ENCODE data around the gene UPF3A.

Gene UPF3A

DNA sequence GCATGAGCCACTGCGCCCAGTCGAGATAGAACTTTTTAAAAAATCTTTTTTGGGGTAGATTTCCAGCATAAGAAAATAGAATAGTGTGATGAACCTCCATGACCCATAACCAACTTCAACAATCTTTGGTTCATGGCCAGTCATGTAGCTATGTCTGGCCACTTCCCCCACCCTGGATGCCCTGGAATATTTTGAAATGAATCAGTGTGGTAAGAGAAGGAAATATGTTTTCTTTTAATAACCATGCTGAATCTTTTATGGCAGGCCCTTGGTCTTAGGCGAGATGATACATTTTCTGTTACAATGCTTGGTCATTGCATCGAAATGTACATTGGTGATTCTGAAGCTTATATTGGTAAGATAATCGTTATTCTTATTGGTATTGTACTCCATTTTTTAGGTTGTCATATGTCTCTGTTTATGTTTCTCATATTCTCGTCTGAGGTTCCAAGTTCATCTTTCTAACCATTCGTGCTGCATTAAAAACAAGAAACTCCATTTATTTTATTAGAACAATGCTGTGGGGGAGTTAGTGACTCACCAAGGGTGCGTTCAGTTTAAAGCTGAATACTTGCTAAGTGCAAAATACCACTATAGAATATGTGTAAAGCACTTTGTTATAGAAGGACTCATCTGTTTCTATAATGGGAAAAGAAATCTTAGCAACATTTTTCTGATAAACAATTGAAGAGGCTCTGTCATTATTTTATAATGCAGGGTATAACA is 16.4 kb upstream of the UPF3A start:
- DNase-seq = no peak

DNA sequence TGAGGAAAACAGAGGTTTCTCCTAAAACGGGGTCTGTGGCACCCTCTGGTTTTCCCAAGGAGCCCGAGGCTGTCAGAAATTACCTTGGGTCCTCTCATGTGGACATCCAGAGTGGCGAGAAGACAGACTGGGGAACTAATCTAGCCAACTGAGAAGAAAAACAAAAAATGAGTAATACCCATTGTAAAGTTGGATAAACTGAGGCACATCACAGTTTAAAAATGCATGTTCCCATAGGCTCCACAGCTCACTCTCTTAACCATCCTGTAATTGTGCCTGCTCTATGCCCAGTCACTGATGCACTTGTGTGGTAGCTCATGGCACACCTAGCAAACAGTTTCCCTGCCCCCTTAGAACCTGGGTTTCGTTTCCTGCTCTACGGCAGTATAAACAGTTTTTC is 15.2 kb upstream of the UPF3A start:
- no peak for DNase-seq

DNA sequence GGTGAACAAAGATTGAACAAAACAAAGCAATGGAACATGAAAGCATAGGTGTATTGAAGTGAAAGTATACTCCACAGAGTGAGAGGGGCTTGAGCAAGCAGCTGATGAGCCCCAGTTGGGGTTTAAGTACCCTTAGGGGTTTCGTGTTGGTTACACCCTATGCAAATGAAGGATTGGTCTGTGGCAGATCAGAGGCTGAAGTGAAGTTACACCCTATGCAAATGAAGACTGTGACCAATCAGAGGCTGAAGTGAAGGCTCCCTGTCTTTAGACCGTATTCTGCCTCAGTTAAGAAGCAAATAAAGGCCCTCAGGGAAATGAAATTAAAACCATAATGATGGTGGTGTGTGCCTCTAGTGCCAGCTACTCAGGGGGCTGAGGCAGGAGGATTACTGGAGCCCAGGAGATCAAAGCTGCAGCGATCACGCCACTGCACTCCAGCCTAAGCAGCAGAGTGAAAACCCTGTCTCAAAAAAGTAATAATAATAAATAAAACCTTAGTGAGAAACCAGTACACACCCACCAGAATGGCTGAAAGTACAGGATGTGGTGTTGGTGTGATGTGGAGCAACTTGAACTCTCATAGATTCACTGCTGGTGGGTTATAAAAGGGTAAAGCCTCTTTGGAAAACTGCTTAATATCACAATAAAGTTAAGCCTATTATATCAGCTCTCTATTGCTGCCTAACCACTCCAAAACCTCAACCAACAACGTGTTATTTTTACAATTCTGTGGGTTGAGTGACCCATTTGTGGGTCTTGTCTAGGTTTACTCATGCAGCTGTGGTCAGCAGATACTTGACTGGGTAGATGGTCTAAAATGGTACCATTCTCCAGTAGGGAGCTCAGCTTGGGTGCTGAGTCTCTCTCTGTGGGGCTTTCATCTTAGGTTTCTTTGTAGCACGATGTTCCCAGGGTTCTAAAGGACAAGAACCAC is 12.8 kb upstream of the UPF3A start:
- DNase-seq = peak; percentile 69

DNA sequence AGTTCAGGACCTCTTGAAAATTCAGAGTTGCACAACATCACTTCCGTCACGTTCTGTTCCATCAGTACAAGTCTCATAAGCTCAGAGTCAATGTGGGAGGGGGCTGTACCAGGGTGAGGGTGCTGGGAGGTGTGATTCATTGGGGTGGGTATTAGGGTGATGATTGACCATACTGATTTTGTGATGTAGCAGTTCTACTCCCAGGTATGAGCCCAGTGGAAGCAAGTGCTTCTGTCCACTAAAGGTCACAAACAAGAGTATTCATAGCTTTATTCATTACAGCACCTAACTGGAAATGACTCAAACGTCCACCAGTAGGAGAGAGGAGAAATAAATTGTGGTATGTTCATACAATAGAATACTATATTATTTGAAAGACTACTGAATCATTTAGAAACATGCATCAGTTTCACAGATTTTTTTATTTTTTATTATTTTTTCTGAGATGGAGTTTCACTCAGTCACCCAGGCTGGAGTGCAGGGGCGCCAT is 12.1 kb upstream of the UPF3A start:
- DNase-seq = no peak

DNA sequence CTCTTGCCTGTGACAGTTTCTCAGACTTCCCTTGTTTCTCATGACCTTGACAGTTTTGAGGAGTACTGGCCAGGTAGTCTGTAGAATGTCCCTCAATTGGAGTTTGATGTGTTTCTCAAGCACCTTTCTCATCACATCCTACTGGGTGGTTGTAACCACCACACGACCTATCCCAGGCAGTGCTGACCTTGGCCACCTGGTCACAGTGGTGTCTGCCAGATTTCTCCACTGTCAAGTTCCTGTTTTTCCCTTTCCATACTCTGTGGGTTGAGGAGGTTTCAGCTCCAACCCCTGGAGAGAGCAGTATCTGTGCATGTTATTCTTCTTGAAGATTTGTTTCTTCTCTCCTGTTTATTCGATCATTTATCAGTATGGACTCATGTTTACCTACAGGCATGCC is 8.4 kb upstream of the UPF3A start:
- DNase-seq = no peak

DNA sequence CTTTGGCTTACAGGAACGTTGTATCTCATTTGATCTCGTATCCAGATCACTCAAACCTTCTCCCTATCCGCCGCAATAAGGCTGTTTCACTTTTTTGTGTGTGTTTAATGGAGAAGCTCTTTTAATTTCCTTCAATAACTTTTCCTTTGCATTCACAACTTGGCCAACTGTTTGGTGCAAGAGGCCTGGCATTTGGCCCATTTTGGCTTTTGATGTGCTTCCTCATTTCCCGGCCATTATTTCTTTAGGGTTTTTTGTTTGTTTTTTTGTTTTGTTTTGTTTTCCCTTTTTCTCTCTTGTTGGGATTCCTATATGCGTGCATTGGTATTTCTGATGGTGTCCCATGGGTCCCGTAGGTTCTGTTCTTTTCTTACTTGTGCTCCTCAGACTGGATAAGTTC is 6.1 kb upstream of the UPF3A start:
- no peak for DNase-seq

DNA sequence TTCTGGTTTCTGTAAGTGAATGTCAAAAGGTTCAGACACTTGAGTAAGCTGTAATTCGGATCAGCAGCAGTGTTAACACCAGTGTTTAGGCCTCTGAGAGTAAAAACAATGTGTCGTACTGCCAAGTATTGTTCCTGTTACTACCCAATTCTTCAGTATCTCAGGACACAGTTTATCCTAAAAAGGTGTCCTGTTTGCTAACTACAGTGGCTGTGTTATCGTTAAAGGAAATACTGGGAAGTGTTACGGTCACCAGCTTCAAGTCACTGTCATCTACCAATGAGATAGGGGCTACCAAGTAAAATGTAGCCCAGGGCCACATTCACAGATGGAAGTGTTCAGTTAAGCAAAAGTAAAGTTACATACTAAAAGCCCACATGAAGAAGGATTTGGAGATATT is 2.3 kb upstream of the UPF3A start:
- DNase-seq = no peak

DNA sequence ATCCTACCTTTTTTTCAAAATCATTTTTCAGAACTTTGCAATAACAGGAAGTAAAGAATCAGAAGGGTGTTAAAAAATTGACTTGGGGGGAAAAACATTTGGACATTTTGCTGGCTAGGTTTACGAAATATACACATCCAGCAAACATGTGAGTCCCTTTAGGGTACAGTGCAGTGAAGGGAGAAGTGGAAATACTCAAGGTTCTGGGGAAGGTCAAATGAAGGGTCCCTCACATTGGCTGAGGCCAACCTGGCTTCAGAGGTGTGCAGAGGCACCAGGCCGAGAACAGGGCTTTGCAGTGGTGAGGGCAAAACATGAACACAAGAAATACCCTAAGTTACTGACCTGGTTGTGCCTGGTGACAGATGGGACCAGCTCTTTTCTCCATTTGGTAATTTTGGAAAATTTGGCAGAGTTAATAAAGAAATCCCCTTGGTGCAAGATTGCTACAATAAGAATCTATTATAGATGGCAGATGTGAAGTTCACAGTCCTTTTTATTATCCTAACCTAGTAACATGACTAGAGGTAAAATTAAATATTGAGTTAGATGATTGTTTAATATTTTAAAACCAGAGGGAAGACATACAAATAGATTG is 1.5 kb upstream of the UPF3A start:
- DNase-seq = no peak

DNA sequence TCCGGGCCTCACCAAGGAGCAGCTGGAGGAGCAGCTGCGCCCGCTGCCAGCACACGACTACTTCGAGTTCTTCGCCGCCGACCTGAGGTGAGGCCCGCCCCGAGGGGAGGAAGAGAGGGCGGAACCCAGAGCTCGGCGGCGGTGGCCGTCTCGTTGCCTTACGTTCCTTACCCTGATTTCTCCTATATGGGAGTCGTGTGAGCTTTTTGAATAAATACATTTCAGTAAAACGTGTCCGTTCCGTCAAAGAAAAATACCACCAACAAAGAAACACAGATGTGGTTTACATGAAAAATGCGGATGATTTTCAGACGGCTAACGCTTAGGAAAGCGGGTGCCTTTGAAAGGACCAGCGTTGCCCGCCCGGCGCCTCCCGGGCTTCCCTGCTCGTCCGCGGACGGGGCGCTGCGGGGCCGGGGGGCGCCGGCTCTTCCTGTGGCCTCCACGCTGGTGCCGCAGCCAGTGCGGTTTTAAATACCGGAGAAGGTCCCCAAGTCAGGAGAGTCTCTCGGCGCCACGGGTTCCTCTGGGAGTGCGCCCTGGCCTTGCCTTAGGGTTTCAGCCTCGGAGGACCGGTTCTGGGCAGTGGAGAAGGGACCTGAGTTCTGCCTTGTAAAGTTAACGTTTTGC is 755 bp downstream of the UPF3A start:
- DNase-seq = peak; percentile 69

DNA sequence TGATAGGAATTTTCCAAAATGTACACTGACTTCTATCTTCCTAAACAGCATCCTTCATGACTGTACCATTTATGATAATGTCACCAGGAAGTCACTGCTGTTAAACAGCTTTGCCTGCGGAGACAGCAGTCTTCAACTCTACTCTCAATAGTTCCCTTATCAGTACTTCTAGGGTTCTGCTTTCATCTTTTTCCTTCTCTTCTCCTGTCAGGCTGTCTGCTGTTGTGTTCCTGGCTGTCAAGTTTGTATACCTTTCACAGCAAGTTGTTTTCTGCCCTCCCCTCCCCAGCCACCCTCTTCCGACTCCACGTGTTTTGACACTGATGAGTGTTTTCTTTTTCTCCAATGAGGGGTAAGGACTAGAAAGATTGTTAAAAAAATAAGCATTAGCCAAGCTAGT is 2.2 kb downstream of the UPF3A start:
- DNase-seq = no peak

DNA sequence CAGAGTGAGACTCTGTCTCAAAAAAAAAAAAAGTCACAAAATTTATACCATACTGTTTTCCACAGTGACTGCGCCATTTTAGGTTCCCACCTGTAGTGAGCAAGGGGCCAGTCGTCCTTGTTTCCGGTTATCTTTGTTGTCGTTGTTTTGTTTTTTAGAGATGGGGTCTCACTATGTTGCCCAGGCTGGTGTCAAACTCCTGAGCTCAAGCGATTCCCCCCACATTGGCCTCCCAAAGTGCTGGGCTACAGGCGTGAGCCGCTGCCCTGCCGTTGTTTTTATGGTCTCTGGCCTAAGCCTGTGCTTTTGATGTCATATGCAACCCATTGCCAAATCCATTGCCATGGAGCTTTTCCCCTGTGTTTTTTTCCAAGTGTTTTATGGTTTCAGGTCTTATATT is 3.3 kb downstream of the UPF3A start:
- no peak for DNase-seq

DNA sequence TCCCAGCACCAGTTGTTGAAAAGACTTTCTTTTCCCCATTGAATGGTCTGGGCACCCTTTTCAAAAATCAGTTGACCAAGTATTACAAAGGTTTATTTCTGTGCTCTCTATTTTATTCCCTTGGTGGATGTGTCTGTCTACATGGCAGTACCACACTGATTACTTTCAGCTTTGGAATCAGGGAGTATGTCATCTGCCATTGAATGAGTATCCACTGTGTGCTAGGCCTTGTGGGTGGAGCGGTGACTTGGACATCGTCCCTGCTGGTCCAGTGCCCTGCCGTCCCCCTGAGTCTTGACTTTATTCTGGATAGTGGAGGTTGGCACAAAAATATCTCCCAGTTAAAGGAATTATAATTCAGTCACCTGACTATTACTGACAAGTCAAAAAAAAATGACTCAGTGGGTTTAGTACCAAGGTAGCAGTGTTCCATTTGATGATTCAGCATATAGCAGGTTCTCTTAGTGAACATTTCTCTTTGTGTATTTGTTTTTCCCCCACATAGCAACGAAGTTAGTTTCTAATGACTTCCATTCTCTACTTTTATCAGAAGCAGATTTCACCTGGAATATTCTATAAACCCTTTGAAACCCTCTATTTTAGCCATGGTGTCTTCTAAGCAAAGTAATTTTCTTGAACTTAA is 3.9 kb downstream of the UPF3A start:
- no peak for DNase-seq

DNA sequence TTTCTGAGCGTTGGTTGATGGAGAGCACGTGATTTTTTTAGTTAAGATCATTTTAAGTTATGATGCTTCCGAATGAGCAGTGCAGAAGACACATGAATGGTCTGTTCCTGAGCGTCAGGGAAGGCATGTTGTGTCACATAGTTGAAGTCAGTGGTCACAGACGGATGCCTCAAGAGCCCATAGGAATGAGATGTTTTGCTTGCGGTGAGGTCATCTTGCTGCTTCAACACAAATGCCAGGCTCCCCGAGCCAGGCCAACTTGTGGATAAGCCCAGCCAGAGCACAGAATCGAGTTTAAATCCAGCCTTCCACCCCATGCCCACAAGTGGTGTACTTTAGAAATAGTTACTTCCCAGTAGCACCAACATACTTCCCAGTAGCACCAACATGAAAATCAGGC is 5.4 kb downstream of the UPF3A start:
- DNase-seq = no peak

DNA sequence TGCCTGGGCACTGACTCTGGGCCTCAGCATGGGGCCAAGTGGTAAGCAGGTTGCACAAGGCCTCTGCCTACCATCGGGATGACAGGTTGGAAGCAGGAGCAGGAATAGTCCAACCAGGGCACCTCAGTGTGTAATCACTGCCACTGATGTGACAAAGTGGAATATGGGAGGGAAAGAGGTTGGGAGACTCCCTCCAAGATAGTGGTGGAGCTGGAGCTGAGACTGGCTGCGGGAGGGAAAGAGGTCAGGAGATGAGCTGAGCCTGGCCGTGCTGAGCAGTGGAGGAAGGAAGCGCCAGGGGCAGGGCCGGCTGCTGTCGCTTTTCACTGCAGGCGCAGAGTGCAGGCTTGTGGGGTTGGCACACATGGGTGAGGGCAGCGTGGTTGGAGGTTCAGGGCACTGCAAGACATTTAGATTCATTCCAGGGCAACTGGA is 6.8 kb downstream of the UPF3A start:
- no peak for DNase-seq

DNA sequence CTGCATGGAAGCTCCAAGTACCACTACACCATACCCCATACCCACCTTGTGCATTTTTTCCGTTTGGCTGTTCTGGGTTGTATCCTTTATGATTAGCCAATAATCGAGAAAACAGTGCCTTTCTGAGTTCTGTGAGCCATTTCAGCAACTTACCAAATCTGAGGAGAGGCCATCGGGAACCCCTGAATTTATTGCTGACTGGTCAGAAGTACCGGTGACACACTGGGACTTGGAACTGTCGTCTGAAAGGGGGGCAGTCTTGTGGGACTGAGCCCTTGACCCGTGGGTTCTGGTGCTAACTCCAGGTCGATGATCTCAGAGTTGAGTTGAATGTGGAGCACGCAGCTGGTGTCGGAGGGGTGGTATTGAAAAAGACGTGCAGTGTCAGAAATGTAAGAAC is 15.0 kb downstream of the UPF3A start:
- no peak for DNase-seq

DNA sequence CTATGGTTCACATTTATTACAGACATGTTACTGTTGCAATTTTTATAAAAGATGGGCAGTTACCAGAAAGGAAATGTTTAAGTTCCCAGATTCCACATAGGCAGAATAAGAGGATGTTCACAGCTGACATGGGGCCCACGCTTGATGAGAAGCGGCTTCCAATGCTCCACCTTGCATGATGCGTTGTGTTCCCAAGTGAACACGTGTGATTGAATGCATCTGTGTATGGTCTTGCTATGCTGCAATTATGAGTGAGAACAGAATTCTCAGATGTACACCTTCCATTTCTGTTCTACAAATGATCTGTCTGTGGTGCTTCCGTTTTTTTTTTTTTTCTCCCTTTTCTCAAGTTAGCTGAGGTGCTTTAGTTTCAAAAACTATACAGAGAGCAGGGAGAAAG is 15.5 kb downstream of the UPF3A start:
- no peak for DNase-seq

DNA sequence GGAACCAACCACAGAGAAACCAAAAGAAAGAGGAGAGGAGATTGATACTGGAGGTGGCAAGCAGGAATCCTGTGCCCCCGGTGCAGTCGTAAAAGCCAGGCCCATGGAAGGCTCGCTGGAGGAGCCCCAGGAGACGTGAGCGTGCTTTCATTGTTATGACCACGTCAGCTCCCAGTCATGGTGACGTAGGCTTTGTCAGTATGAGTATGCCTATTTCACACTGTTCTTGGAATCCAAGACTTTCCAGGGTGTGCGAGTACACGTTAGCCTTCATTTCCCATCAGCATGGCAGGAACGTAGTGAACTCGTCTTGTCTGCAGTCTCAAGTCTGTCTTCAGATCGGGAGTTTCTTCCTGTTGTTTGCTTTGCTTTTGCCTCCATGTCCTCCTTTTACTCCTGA is 17.5 kb downstream of the UPF3A start:
- no peak for DNase-seq

DNA sequence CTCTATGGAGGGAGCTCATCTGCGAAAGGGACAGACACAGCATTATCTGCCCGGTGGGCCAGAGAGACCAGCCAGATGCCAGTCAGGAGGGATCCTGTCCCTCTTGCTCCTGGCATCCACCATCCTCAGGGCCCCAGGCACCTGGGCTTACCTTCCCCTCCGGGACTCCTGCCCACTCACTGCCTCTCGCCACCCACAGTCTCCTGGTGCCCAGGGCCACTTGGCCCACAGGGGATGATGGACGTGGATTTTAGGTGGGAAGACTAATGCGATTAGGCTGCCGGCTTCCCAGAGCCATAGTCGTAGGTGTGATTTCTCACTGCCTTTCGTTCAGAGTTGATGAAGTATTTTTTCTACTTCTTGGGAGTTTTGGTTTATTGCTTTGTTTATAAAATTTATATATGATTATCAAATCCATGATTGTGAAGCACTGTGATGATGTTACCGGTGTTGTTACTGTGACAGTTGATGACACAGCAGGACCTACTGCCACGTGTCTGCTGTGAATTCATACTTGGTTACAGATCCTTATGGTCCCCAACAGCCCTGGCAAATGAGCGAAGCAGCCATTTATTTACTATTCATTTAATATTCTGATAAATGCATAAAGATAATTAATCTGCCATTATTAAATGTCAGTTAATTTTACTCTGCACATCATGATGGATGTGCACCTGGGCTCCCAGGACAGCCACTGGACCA is 18.4 kb downstream of the UPF3A start:
- no peak for DNase-seq

DNA sequence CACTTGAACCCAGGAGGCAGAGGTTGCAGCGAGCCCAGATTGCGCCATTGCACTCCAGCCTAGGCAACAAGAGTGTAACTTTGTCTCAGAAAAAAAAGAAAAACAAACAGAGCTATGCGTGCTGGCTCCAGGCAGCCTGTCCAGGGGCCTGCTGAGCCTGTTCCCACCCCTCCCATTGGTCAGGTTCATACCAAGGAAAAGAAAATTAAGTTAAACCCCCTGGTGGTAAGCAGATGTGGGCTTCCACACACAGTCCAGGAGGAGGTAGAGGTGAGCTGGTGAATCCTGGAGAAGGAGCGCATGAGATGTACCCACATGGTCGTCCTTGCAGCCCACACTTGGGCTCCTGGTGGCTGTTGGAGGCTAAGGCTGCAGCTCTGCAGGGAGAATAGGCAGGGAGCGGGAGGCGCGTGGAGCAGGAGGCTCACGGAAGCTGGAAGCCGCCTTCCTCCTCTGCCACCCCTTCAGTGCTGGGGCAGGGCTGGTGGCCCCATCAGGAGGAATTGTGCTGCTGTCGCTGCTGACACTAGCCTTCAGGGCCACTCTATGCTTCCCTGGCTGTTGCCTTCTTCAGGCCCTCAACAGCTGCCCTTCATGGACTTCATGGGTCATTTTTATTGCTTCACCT is 22.4 kb downstream of the UPF3A start:
- DNase-seq = no peak

DNA sequence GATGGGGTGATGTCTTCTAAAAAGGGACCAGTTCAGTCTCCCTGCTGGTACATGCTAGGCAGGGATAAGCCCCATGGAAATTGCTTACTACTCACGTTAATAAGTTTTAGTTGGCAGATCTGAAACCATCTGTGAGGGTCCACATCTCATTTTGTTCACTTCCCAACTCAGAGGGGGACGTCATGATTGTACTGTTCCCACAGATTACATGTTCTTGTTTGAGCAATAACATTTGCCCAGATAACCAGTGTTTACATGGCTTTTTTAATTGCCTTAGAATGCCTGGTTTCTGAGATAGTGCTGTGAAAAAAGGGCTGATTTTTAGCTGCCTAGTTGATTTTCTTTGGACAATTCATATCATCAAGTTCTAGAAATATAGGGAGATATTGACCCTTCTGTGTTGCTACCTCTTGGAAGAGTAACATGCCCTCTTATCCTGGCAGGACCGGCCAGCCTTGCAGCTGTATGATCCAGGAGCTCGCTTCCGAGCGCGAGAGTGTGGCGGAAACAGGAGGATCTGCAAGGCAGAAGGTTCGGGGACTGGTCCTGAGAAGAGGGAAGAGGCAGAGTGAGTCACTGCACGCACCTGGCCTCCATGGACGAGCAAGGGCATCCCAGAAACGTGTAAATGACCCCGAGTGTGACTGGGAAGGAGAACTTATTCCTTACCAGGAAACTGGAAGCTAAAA is 23.1 kb downstream of the UPF3A start:
- DNase-seq = no peak

DNA sequence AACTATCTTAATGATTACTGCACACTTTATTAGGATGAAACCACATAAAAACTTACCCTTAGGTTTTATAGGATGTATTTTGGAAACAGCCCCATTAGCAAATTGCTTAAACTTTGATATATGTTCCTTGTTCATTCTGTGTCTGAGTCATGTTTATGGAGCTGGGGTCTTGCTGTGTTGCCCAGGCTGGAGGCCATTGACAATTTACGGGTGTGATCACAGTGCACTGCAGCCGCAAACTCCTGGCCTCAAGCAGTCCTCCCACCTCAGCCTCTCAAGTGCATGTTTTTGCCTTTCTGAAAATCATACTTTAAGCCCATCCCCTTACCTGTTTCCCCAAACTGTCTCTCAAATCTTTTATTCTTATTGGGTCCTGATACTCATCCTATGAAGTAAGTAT is 27.7 kb downstream of the UPF3A start:
- no peak for DNase-seq
